Measurements from ENCODE around the gene FADS3. TPM values are rescaled to one million over a fixed set of nuclear protein-coding genes. Genes with fewer than 3 reads are reported as not detected.

The FADS3 gene
- total and polyA plus RNA-seq, 2 donors (not counting 3 experiments of a cell fraction or from before 2014, with no cell fraction given): 216 to 346 TPM

- H3K36me3 ChIP-seq (ENCODE audit: control insufficient read depth in 2 of 2, extremely low read depth in 1 of 2, insufficient read depth in 2 of 2, low read length in 2 of 2): no peaks in the 10 kb centered on the region
- no peak overlapping the region for H2AFZ ChIP-seq (ENCODE audit: low read depth, low read length)
- FAIRE-seq (no peak), DNase-seq (ENCODE audit: low read depth, low spot score) (no peak)
- no peaks in the 10 kb centered on the region for H3K9me3 ChIP-seq (replicated peaks; ENCODE audit: control insufficient read depth, insufficient read depth, low read length)
- H3K9me1 ChIP-seq (replicated peaks; ENCODE audit: control insufficient read depth, extremely low read depth, insufficient read depth, low read length): no peaks in the 10 kb centered on the region
- POLR2A ChIA-PET: interaction anchor here (1.8 to 4.3 kb wide), 2 partner anchors 13 to 33 kb away, joined by 4 to 36 read pairs; partner anchors contain the start of gene FADS1
- intact Hi-C loops (cut with micrococcal nuclease) (no loop called here), dilution Hi-C loops (cut with MboI; ENCODE audit: extremely low pct_ligation_motif_present, low sequenced_read_pairs) (no loop called here)
- H3K27ac ChIP-seq (ENCODE audit: insufficient read depth, low read depth, low read length): peak overlapping the region; percentile 86
- no peaks in the 10 kb centered on the region for H3K27me3 ChIP-seq (ENCODE audit: control insufficient read depth in 2 of 2, insufficient read depth in 2 of 2, low read length in 2 of 2)
- peak overlapping the region; percentile 43 for H3K9ac ChIP-seq (replicated peaks; ENCODE audit: extremely low read depth, insufficient read depth, low read length)
- peaks cover 60% of the 10 kb centered on the region for H3K4me1 ChIP-seq (ENCODE audit: control insufficient read depth, extremely low read depth, insufficient read depth, low read length)
- BruUV-seq (replicated peaks): no TSS peak
- TF ChIP-seq JUN (IDR thresholded peaks at IDR 0.05; ENCODE audit: borderline replicate concordance, insufficient read depth, insufficient read length, low read depth) (no peak), POLR2A (IDR thresholded peaks at IDR 0.05; ENCODE audit: low read depth, low read length) (peak; percentile 42)
- peak overlapping the region; percentile 77 for H3K4me2 ChIP-seq (ENCODE audit: insufficient read depth, low read length)
- H4K20me1 ChIP-seq (replicated peaks; ENCODE audit: control insufficient read depth, extremely low read depth, insufficient read depth, low read length): peaks cover 4% of the 10 kb centered on the region
- peak overlapping the region; percentile 69 to 93 (median 76) for H3K4me3 ChIP-seq (replicated peaks in 1 of 3; ENCODE audit: insufficient read depth in 1 of 3, low read depth in 1 of 3, low read length in 3 of 3)
- CTCF ChIA-PET: interaction anchor here (1.0 to 3.6 kb wide), 5 partner anchors 10 to 252 kb away, joined by 3 to 50 read pairs (median 4); partner anchors contain the start of genes FADS1, FEN1 and TMEM258
- H3K79me2 ChIP-seq (ENCODE audit: control insufficient read depth, insufficient read depth, low read length): peaks cover 61% of the 10 kb centered on the region
Measured at GRCh38 chr11:61829806-61830205, 61.5 kb downstream of the FADS3 start.

- H4K20me1 ChIP-seq (replicated peaks; ENCODE audit: control insufficient read depth, extremely low read depth, insufficient read depth, low read length): peaks cover 4% of the 10 kb centered on the region
- ChIA-PET POLR2A (interaction anchor here (1.8 to 4.3 kb wide), 2 partner anchors 12 to 32 kb away, joined by 4 to 36 read pairs; partner anchors contain the start of gene FADS1), CTCF (interaction anchor here (1.0 to 3.6 kb wide), 11 partner anchors 9 to 253 kb away, joined by 3 to 50 read pairs (median 4); partner anchors contain the start of genes FADS1, FEN1 and TMEM258)
- H3K27me3 ChIP-seq (ENCODE audit: control insufficient read depth in 2 of 2, insufficient read depth in 2 of 2, low read length in 2 of 2): no peaks in the 10 kb centered on the region
- intact Hi-C loops (cut with micrococcal nuclease): no loop called here
- dilution Hi-C loops (cut with MboI; ENCODE audit: extremely low pct_ligation_motif_present, low sequenced_read_pairs): no loop called here
- peak; percentile 59 for DNase-seq (ENCODE audit: low read depth, low spot score)
- H3K4me1 ChIP-seq (ENCODE audit: control insufficient read depth, extremely low read depth, insufficient read depth, low read length): peaks cover 51% of the 10 kb centered on the region
- peak overlapping the region; percentile 69 to 93 (median 76) for H3K4me3 ChIP-seq (replicated peaks in 1 of 3; ENCODE audit: insufficient read depth in 1 of 3, low read depth in 1 of 3, low read length in 3 of 3)
- TF ChIP-seq POLR2AphosphoS5 (IDR thresholded peaks at IDR 0.05; ENCODE audit: insufficient read depth, low read depth, low read length) (peak; percentile 38), CTCF (IDR thresholded peaks at IDR 0.05; ENCODE audit: extremely low read depth in 1 of 2, insufficient read depth in 1 of 2, low read depth in 1 of 2, low read length in 2 of 2) (peak; percentile 55 to 71), EZH2 (IDR thresholded peaks at IDR 0.05; ENCODE audit: borderline replicate concordance, low read depth, low read length, severe bottlenecking) (no peak)
- H3K79me2 ChIP-seq (ENCODE audit: control insufficient read depth, insufficient read depth, low read length): peaks cover 58% of the 10 kb centered on the region
- H3K9me1 ChIP-seq (replicated peaks; ENCODE audit: control insufficient read depth, extremely low read depth, insufficient read depth, low read length): no peaks in the 10 kb centered on the region
- H3K4me2 ChIP-seq (ENCODE audit: insufficient read depth, low read length): peak overlapping the region; percentile 77
- peak overlapping the region; percentile 86 for H3K27ac ChIP-seq (ENCODE audit: insufficient read depth, low read depth, low read length)
- peak overlapping the region; percentile 43 for H3K9ac ChIP-seq (replicated peaks; ENCODE audit: extremely low read depth, insufficient read depth, low read length)
- H3K36me3 ChIP-seq (ENCODE audit: control insufficient read depth in 2 of 2, extremely low read depth in 1 of 2, insufficient read depth in 2 of 2, low read length in 2 of 2): no peaks in the 10 kb centered on the region
- no peak overlapping the region for H2AFZ ChIP-seq (ENCODE audit: low read depth, low read length)
- FAIRE-seq: peak; percentile 69
- no TSS peak for BruUV-seq (replicated peaks)
- H3K9me3 ChIP-seq (replicated peaks; ENCODE audit: control insufficient read depth, insufficient read depth, low read length): no peaks in the 10 kb centered on the region
Measured at GRCh38 chr11:61828629-61829407, 62.5 kb downstream of the FADS3 start.
